Heart left ventricle (tissue), 13 donors: ENCODE measurements around the gene CNKSR3.

Experiments used
- CTCF ChIP-seq, 12 donors: fragments of 200-600 bp; sonication (generic) in 4 of 12; IDR thresholded peaks; one replicate each; pipeline versions ENCODE4 v1.5.0 to v1.8.0; 2018 to 2022; ENCODE audit warnings: antibody characterized with exemption in 12 of 12, mild to moderate bottlenecking in 5 of 12
- POLR2A ChIP-seq, 2 donors: fragments of 450-650 bp; IDR thresholded peaks; one replicate each; pipeline ENCODE4 v1.6.1; 2017; ENCODE audit warnings: antibody characterized with exemption in 2 of 2, mild to moderate bottlenecking in 2 of 2, moderate library complexity in 2 of 2
- donor health status: ischemic (EF 13 %, LVEDD 7.1; RV severe dilation, severe dysfunction).
- donor health status: DM: no; HTN: yes; CAD: no.
- donor health status: DM: no; HTN: no; CAD: no.
- donor health status: ischemic (EF 25% LVEDD 6.9; RV normal size, moderate dysfunction).
- donor health status: ischemic (EF 25% LVEDD 5.7; RV mildly dilated, moderate dysfunction).
- donor health status: ischemic (EF 35%, LVEDD 5.7; RV mildly dilated, moderate dysfunction).
- donor health status: nonischemic (EF 11% LVEDD 7.7; RV severe dilation, severe dysfunction).
- donor health status: DM: yes; HTN: yes; CAD: no.
- donor health status: PGD.
- donor health status: ischemic (EF 29% LVEDD 5.4; RV normal size, mild dysfunction).
- donor health status: nonischemic (EF 23%, LVEDD 6.1; RV moderate dilation, normal function).

DNA sequence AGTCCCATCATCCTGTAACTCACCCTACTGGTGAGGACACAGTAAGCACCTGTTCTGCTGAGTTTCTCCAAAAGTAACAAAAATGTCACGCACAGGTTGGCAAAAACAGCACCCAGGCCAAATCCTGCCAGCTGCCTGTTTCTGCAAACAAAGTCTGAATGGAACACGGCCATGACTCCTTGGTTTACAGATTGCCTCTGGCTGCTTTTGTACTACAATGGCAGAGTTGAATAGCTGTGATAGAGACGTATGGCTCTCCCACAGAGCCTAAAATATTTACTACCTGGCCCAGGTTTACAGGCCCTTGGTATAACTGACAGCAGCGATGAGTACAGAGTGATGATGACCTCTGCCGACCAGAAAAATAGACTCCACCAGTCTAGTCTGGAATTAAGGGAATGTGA, 52.6 kb downstream of the CNKSR3 start:
- TF ChIP-seq POLR2A (IDR thresholded peaks at IDR 0.05) (no peak), CTCF (IDR thresholded peaks at IDR 0.05) (no peak)
